HG02938 (cell line): Measurements from ENCODE around the gene TMEM9.

Experiments
- ATAC-seq: cut with Tn5 transposase; IDR thresholded peaks from one replicate; pipeline ENCODE4 v1.9.1; 2021; ENCODE audit warnings: mild to moderate bottlenecking, moderate library complexity; ENCODE audit not compliant: unreplicated experiment

TMEM9 gene

GRCh38 chr1:201111156-201111555 lies 43.1 kb downstream of the TMEM9 start:
- no peak for ATAC-seq

GRCh38 chr1:201110616-201111015 lies 43.7 kb downstream of the TMEM9 start:
- ATAC-seq, result no peak

GRCh38 chr1:201110138-201110537 lies 44.1 kb downstream of the TMEM9 start:
- no peak for ATAC-seq

- ATAC-seq, result no peak
Observed at GRCh38 chr1:201109651-201110050, 44.6 kb downstream of the TMEM9 start.

GRCh38 chr1:201108614-201109013 lies 45.7 kb downstream of the TMEM9 start:
- no peak for ATAC-seq

GRCh38 chr1:201105688-201106087 lies 48.6 kb downstream of the TMEM9 start:
- no peak for ATAC-seq

GRCh38 chr1:201104141-201104540 lies 50.1 kb downstream of the TMEM9 start:
- no peak for ATAC-seq

- ATAC-seq, result no peak
Observed at GRCh38 chr1:201103666-201104065, 50.6 kb downstream of the TMEM9 start.

GRCh38 chr1:201100169-201100930 lies 53.9 kb downstream of the TMEM9 start:
- no peak for ATAC-seq

- ATAC-seq, result no peak
Observed at GRCh38 chr1:201098992-201099677, 55.1 kb downstream of the TMEM9 start.

GRCh38 chr1:201096977-201097856 lies 57.1 kb downstream of the TMEM9 start:
- no peak for ATAC-seq

- no peak for ATAC-seq
Observed at GRCh38 chr1:201096041-201096461, 58.2 kb downstream of the TMEM9 start.

- no peak for ATAC-seq
Observed at GRCh38 chr1:201095581-201095980, 58.7 kb downstream of the TMEM9 start.

GRCh38 chr1:201094832-201095231 lies 59.4 kb downstream of the TMEM9 start:
- no peak for ATAC-seq

- no peak for ATAC-seq
Observed at GRCh38 chr1:201093962-201094361, 60.3 kb downstream of the TMEM9 start.

- ATAC-seq, result no peak
Observed at GRCh38 chr1:201093561-201093960, 60.7 kb downstream of the TMEM9 start.

- ATAC-seq, result no peak
Observed at GRCh38 chr1:201092738-201093137, 61.5 kb downstream of the TMEM9 start.

- ATAC-seq, result no peak
Observed at GRCh38 chr1:201091256-201091655, 63.0 kb downstream of the TMEM9 start.

- no peak for ATAC-seq
Observed at GRCh38 chr1:201090541-201090940, 63.7 kb downstream of the TMEM9 start.

- ATAC-seq, result no peak
Observed at GRCh38 chr1:201089596-201089995, 64.7 kb downstream of the TMEM9 start.

GRCh38 chr1:201088901-201089525 lies 65.3 kb downstream of the TMEM9 start:
- no peak for ATAC-seq
